Uterus (tissue), 4 donors: ENCODE data around the gene ZNF846. TPM values are rescaled to one million over a fixed set of nuclear protein-coding genes. Genes with fewer than 3 reads are reported as not detected.
"Not testable (repeated sequence)": the region's sequence is repeated elsewhere in the genome, so short reads cannot be mapped to it uniquely, and the experiment has no call there.

Source experiments
- DNase-seq, 2 donors: peaks; one replicate each; pipeline ENCODE4 v3.0.0-alpha.2; 2019 to 2020
- H3K27ac ChIP-seq, 2 donors: fragments of 200-600 bp; sonication (generic); 1 replicate in 1 of 2; 2 replicates in 1 of 2; pipeline ENCODE4 v1.5.1; 2016 to 2018
- H3K27me3 ChIP-seq, 2 donors: fragments of 200-600 bp; sonication (generic); one replicate each; pipeline ENCODE4 v1.5.1; 2018 to 2019; ENCODE audit warnings: control low read depth in 1 of 2
- H3K36me3 ChIP-seq, 2 donors: fragments of 200-600 bp; sonication (generic); one replicate each; pipeline ENCODE4 v1.5.1; 2019; ENCODE audit warnings: control low read depth in 1 of 2
- H3K4me1 ChIP-seq, 2 donors: fragments of 200-600 bp; sonication (generic); one replicate each; pipeline ENCODE4 v1.5.1; 2018 to 2019; ENCODE audit warnings: control low read depth in 1 of 2
- H3K4me3 ChIP-seq, 2 donors: fragments of 200-600 bp; sonication (generic); 1 replicate in 1 of 2; 2 replicates in 1 of 2; pipeline ENCODE4 v1.5.1; 2018 to 2019; ENCODE audit warnings: mild to moderate bottlenecking in 1 of 2
- H3K9me3 ChIP-seq, 2 donors: fragments of 200-600 bp; sonication (generic); one replicate each; pipeline ENCODE4 v1.5.1; 2019; ENCODE audit warnings: control low read depth in 1 of 2
- CTCF ChIP-seq, 4 experiments: fragments of 200-600 bp in 2 of 4; fragments of 450-650 bp in 2 of 4; sonication (generic) in 2 of 4; IDR thresholded peaks; one replicate each; pipeline ENCODE4 v1.5.1; 2016 to 2019; ENCODE audit warnings: antibody characterized with exemption in 4 of 4, mild to moderate bottlenecking in 2 of 4, moderate library complexity in 1 of 4
- POLR2A ChIP-seq, 2 donors: fragments of 450-650 bp; IDR thresholded peaks; one replicate each; pipeline ENCODE4 v1.6.1; 2016; ENCODE audit warnings: antibody characterized with exemption in 2 of 2, mild to moderate bottlenecking in 1 of 2, moderate library complexity in 1 of 2
- intact Hi-C: fragments of 100-400 bp; cut with DNase I; formaldehyde crosslinking; loops from one replicate; pipeline ENCODE4 v1.15.1; 2023; ENCODE audit warnings: low total_unique reads
- total RNA-seq, 4 donors: library from RNA; depleted of rRNA in 3 of 4; stranded (reverse); fragments of >200 nt in 3 of 4; gene quantifications; one replicate each; pipeline versions ENCODE4 v1.1.0 to v1.2.4, GENCODE V29; 2014 to 2023
- donor health status: DM: yes; HTN: yes; CAD: no.

The ZNF846 gene
- total RNA-seq, 4 donors from 2014 or later, result 15.0 to 71.0 (median 39.7) TPM

- peak overlapping the region; percentile 100 for H3K27ac ChIP-seq
- no peak for DNase-seq
- intact Hi-C loops, result no loop called here
- no peaks in the 10 kb centered on the region for H3K27me3 ChIP-seq
- TF ChIP-seq POLR2A (IDR thresholded peaks at IDR 0.05) (no peak), CTCF (IDR thresholded peaks at IDR 0.05) (no peak)
- H3K4me1 ChIP-seq, result peaks cover 0 to 7% of the 10 kb centered on the region in 2 donors
- H3K4me3 ChIP-seq, result no peak overlapping the region
- no peaks in the 10 kb centered on the region for H3K36me3 ChIP-seq
- H3K9me3 ChIP-seq, result no peaks in the 10 kb centered on the region
Measured at GRCh38 chr19:9786819-9787218, 18.3 kb upstream of the ZNF846 start.

- no peak for DNase-seq
- intact Hi-C loops, result no loop called here
- Histone ChIP-seq H3K27ac (peak overlapping the region; percentile 100), H3K27me3 (no peaks in the 10 kb centered on the region), H3K9me3 (no peaks in the 10 kb centered on the region), H3K4me1 (peaks cover 0 to 7% of the 10 kb centered on the region in 2 donors), H3K4me3 (peak overlapping the region; percentile 70 to 97), H3K36me3 (no peaks in the 10 kb centered on the region)
- TF ChIP-seq POLR2A (IDR thresholded peaks at IDR 0.05), result no peak
- no peak for TF ChIP-seq CTCF (IDR thresholded peaks at IDR 0.05)
Measured at GRCh38 chr19:9786342-9786741, 17.8 kb upstream of the ZNF846 start.

GRCh38 chr19:9785367-9786331 lies 17.1 kb upstream of the ZNF846 start:
- intact Hi-C loops, result no loop called here
- H3K36me3 ChIP-seq, result no peaks in the 10 kb centered on the region
- TF ChIP-seq POLR2A (IDR thresholded peaks at IDR 0.05) (peak; percentile 87 to 90), CTCF (IDR thresholded peaks at IDR 0.05) (peak in 1 of 4 experiments; percentile 27)
- H3K27me3 ChIP-seq, result no peaks in the 10 kb centered on the region
- H3K4me3 ChIP-seq, result peak overlapping the region; percentile 70 to 97
- DNase-seq, result peak; percentile 96 to 99
- peak overlapping the region; percentile 100 for H3K27ac ChIP-seq
- H3K9me3 ChIP-seq, result no peaks in the 10 kb centered on the region
- peaks cover 0 to 7% of the 10 kb centered on the region in 2 donors for H3K4me1 ChIP-seq

- H3K27ac ChIP-seq, result peak overlapping the region in 1 of 2 donors; percentile 100
- H3K27me3 ChIP-seq, DNase-seq, intact Hi-C loops, H3K4me3 ChIP-seq, H3K4me1 ChIP-seq, H3K36me3 ChIP-seq, H3K9me3 ChIP-seq: not testable (repeated sequence)
Measured at GRCh38 chr19:9784163-9784496, 15.6 kb upstream of the ZNF846 start.

- intact Hi-C loops, result no loop called here
- DNase-seq, result no peak
- no peaks in the 10 kb centered on the region for H3K36me3 ChIP-seq
- TF ChIP-seq POLR2A (IDR thresholded peaks at IDR 0.05) (no peak), CTCF (IDR thresholded peaks at IDR 0.05) (no peak)
- H3K9me3 ChIP-seq, result no peaks in the 10 kb centered on the region
- peaks cover 0 to 7% of the 10 kb centered on the region in 2 donors for H3K4me1 ChIP-seq
- H3K27me3 ChIP-seq, result no peaks in the 10 kb centered on the region
- H3K4me3 ChIP-seq, result no peak overlapping the region
- H3K27ac ChIP-seq, result no peak overlapping the region
Measured at GRCh38 chr19:9782338-9782737, 13.8 kb upstream of the ZNF846 start.
